GM04504 (cell line): ENCODE data around the gene DMRTC2.

Source experiments
- DNase-seq: peaks from one replicate; pipeline ENCODE4 v3.0.0-alpha.2; 2012; ENCODE audit warnings: low read depth

DMRTC2 gene

DNA sequence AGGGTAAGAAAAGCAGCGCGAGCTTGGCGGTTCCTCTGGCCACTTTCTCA lies at the start of gene DMRTC2:
DMRTC2 (plus strand) TSS at position 42 of the 50 bp plus-strand sequence. CDS start 2,387 bp downstream, outside the sequence.
- DNase-seq: no peak

DNA sequence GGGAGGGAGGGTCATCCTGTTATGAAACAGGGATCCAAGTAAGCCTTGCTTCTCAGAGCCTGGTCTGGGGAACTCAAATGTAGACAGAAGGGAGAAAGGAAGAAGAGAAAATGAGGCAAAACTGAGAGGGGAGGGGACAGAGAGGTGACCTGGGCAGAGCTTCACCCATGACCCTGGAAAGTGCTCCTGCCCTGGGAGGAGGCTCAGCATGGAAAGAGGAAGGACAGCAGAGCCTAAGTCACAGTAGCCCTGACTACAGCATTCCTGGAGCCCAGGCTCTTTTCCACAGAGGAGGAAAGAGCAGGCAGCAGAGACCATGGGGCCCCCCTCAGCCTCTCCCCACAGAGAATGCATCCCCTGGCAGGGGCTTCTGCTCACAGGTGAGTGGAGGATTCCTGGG lies 48.5 kb upstream of the DMRTC2 start, which contains the start of gene CEACAM3:
CEACAM3 (plus strand) TSS at position 226 of the 400 bp plus-strand sequence; CDS start at position 317, 91 bp downstream.
- DNase-seq: no peak

DNA sequence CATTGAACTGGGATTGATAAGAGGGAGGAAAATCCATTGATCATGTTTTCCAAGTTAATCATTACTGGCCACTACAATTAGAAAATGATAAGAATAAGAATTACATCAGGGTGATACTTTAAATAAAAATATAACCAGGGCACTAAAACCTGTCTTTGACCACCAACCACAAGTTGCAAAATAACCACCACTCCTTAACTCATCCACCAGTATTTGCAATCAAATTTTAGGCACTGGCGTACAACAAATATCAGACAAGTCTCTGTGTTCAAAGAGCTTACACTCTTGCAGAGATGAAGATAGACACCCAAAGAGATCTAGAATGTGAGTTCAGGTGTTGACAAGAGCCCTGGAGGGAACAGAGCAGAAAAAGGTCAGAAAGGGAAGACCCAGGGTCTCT lies 47.9 kb upstream of the DMRTC2 start:
- DNase-seq: no peak

DNA sequence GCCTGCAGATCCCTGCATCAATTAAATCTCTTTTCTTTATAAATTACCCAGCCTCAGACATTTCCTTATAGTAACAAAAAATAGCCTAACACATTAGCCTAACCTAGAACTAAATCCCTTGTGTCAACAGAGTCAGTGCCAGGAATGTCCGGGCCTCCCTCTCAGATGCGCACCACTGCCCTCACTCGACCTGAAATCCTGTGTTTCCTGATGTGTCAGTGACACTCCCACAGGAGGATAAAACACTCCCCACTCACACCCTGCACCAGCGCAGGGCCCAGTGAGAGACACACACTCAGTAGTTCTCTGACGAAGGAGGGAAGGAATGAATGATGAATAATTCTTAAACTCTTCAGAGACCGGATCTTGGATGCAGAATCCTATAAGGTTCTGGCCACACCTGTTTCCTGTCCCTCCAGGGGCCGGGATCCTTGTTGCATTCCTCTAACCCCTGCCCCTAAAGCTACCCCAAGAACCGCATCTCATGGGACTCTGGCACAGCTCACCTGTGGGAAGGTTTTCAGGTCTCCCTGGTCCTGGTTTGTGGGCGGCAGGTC lies 45.3 kb upstream of the DMRTC2 start:
- DNase-seq: no peak

DNA sequence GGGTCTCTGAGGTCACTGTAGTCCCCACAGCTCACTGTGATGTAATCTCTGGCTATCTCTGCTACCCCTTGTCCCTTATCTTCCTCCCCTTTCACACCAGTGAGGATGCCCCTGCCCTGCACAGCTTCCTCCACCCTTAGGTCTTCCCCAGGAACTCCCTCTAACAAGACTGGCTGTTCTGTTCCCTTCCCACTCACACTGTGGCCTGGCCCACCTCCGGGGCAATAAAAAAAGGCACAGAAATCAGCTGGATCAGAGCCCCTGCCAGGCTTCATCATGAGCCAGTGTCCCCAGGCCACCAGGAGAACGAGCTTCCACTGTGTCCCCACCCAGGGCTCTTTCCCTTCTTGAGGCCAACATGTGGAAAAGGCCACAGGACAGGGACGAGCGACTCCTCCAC lies 43.8 kb upstream of the DMRTC2 start:
- DNase-seq: no peak

DNA sequence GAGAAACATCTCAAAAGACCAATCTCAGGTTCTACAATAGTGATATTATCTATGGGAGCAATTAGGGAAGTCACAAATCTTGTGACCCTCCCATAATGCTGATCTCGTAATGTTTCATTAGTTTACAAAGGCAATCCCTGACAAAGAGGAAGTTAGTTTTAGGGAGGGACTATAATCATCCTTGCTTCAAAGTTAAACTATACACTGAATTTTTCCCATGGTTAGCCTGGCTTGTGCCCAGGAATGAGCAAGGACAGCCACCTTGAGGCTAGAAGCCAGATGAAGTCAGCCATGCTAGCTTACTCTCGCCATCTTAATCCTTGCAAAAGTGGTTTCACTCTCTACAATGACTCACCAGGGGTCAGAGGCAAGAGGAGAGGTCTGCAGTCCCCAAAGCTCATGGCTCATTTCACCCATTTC lies 43.0 kb upstream of the DMRTC2 start:
- DNase-seq: no peak

DNA sequence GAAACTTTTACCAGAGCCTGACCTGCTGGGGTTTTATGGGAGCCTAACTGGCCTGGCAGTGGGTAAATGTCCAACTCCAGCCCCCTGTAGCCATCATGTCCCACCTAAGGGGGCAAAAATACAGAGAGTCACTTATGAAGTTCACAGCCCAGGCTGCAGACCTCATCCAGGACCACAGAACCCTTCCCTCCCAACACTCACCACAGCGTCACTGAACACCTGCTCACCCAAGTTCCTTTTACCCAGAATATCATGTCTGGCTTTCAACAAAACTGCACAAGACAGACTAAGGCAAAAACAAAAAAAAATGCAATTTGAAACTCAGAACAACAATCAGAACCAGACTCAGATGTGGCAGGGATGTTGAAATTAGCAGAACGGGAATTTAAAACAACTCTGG lies 42.1 kb upstream of the DMRTC2 start:
- no peak for DNase-seq

DNA sequence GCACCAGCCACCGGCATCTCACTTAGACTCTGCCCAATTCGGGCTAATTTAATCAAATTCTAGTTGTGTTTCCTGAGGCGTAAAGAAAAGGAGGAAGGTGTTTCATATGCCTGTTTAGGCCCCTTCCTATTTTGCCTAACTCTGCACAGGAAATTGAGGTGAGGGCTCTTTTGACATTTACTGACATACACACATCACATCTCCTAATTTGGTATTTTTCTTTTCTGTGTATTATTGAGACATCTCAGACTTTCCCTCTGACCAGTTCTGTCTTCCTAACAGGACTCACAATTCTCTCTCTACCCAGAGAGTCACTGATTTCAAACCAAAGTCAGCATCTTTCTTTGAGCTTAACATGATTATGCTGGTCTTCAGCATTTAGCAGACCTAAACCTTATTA lies 40.5 kb upstream of the DMRTC2 start:
- no peak for DNase-seq

DNA sequence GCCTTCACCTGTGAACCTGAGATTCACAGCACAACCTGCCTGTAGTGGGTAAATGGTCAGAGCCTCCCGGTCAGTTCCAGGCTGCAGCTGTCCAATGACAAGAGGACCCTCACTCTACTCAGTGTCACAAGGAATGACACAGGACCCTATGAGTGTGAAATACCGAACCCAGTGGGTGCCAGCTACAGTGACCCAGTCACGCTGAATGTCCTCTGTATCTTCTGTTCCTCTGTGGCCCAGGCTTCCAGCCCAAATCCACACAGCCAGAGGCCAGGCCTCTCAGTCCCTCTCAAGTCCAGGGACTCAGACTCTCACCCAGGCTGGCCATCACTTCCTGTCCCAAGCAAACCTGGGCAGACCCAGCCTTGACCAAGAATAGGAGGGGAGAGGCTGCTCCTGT lies 37.7 kb upstream of the DMRTC2 start:
- no peak for DNase-seq

DNA sequence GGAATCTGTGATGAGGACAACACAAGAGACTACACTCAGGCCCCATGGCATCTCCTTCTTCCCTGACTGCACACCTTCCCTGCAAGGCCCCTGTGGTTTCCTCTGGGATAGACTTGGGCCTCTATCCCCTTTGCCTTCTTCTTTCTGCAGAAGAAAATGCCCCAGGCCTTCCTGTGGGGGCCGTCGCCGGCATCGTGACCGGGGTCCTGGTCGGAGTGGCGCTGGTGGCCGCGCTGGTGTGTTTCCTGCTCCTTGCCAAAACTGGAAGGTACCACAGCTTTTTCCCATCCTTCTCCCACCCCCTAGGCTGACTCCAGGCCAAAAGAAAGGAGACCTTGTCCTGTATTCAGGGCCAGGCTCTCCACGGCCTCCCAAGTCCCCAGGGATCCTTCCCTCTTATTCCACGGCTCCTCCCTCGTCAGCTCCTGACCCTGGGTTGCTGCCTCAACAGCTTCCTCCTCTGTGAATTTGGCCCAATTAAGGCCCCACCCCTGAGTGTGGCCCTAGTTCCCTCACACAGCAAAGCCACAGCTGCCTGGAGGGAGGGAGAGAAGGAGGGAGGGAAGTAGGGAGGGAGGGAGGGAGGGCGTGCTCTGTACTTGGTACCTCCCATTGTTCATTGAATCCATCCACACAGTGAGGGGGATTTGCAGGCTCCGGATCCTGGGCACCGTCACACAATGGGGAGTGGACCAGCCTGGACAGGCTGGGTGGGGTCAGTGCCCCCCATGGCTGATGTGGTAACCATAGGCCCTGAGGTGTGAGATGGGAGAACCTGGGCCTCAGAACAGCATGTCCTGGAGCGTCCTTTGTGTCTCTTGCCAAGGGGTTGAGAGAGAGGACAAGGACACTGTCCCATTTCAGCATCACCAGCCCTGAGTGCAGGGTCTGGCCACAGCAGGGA lies 35.9 kb upstream of the DMRTC2 start:
- DNase-seq: no peak

DNA sequence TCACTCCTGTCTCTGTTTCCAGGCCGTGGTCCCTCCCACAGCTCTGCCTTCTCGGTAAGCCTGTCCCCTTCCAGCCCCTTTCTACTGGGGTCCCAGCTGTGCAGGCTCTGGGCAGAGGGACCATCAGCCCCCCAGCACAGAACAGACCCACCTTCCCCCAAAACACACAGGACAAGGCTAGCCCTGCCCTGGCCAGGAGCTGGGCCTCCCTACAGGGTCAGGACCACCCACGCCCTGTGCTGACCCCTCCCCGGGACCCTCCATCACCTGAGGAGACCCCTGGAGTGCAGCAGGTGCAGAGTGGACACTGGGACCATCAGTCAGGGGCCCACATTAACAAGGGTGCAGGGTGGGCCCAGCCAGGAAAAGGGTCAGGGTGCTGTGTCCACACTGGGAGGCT lies 34.5 kb upstream of the DMRTC2 start:
- no peak for DNase-seq

DNA sequence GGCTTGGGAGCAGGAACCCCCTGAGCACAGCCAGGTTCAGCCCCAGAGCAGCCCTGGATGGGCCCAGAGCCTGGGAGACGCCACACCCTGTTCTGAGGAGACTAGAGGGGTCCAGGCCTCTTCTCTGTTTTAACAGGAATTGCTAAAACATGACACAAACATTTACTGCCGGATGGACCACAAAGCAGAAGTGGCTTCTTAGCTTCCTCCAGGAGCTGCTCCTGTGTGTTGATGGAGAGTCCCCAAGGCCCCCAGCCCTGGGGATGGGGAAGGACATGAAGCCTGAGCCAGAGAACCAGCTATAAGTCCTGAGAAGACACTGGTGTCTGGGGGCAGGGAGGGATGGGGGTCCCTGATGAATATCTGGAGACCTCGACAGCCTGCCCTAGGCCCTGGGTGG lies 33.8 kb upstream of the DMRTC2 start:
- DNase-seq: no peak

DNA sequence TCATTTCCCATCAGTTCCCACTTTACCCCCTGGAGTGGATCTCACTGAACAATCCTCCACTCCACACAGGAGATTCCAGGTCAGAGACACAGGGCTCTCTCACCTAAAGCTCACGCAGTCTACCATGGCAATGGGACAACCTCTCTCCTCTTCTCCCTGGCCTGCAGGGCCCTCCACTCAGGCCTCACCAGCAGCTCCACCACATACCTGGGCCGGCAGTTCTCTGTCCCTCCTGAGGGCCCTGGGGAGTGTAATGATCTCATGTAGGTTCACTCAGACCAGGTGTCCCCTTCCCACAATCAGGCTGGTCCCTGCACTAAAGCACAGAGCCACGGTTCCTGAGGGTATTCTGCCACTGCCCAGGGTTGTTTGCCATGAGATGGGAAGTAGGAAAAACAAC lies 32.9 kb upstream of the DMRTC2 start:
- no peak for DNase-seq

DNA sequence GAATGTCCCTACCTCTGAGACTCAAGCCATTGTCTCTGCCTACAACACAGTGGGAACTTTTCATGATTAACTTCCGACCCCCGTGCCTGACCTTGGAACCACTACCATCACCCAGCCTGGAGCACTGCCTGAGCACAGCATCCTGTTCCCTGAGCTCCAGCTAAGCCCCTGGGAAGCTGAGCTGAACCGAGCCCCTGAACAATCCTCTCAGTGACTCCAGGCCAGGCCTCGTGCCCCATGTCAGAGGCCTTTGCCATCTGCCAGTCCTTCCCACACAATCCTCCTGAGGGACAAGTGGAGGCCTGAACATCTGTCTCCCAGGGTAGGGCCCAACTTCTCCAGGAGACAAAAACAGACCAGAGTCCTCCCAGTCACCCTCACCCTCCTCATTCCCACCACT lies 30.9 kb upstream of the DMRTC2 start:
- no peak for DNase-seq

DNA sequence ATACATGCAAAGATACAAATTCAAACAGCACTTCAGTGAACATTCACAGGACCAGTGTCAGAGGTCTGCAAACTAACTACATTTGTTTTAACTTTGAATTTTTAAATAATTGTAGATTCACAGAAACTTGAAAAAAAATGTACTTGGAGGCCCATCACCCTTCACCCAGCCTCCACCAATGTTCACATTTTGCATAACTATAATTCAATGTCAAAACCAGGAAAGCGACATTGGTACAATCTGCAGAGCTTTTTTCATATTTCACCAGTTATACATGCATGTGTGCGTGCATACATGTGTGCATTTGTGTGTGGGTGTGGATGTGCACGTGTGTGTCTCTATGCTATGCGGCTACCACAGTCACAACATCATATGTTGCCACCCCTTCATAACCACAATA lies 29.5 kb upstream of the DMRTC2 start:
- no peak for DNase-seq

DNA sequence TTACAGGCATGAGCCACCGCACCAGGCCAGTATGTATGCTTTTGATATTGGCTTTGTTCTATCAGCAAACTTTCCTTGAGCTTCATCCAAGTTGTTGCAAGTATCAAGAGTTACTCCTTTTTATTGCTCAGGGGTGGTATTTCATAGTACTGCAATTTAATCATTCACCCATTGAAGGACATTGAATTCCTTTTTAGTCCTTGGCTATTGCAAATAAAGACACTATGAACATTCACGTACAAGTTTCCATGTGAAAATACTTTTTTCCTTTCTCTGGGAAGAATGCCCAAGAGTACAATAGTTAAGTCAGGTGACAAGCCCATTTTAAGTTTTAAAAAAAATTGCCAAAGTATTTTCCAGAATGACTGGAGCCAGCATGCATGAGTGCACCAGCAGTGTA lies 28.1 kb upstream of the DMRTC2 start:
- DNase-seq: no peak

DNA sequence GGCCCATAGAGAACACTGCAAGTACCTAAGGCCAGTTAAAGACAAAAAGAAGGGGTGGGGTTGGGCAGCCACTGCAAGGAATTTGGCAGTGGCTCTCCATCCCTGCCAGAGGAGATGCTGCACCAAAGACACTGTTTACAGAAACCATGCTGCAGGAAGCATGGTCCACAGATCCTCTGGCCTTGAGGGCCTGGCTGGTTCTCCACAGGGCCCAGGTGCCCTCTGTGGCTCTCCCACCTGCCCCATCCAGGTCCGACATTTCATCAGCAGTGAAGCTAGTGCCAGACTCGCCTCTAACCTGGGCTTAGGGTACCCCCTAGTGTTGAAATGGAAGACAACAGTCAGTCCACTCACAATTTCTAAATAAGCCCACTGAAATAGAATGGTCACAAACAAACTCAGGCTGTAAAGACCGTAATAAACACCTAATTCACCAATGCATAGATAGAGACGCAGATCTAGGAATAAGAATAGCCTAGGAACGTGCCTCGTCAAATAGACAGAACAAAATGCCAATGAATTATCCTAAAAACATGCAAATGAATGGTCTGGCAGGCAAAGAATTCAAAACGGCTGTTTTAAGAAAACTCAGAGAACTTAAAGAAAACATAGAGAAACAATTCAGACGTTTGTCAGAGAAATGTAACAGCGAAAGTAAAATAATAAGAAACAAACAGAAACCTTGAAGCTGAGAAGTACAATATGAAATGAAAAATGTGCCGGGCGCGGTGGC lies 23.7 kb upstream of the DMRTC2 start:
- DNase-seq: no peak

DNA sequence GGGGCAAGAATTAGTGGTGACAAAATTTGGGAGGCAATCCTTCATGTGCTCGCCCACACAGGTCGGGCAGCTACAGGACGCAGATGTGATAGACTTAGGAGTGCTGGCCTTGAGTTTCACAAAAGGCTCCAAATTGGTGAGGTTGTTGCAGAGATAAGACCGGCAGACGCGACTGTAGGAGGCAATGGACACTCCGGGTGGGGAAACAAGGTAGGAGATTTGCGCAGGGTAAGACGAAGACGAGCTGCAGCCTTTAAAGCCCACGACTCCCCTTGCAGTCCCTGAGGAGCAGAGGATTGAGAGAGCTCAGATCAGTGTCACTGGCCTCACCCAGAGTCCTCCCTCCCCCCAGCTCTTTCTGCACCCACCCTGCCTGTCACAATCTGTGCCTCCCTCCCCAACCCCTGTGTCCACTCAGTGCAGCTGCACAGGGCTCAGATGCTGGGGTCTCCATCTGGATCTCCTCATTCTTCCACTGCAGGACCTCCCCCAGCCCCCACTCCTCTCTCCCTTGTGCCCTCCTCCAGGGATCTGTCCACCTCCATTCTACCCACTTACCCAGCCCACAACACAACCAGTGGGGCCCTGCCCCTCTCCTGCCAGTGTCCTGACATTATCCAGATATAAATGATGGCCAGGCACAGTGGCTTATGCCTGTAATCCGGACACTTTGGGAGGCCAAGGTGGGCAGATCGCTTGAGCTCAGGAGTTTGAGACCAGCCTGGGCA lies 6.7 kb upstream of the DMRTC2 start:
- no peak for DNase-seq

DNA sequence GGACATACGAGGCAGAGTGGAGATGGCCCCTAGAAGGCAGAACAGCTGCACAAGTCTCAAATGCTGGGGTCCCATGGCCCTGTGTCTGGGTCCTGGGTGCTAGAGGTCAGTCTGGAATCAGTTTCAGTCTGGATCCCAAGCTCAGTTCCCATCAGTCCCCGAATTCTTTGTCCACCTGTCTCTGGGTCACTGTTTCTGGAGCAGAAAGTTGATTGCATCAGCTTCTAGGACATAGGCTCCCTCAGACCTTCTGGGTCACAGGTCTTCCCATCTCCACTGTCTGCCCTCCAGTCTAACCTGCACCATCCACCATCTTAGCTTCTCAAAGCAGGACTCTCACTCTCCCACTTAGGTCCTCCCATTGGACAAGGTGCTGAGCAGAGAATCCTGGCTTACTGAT lies 5.6 kb upstream of the DMRTC2 start:
- DNase-seq: no peak

DNA sequence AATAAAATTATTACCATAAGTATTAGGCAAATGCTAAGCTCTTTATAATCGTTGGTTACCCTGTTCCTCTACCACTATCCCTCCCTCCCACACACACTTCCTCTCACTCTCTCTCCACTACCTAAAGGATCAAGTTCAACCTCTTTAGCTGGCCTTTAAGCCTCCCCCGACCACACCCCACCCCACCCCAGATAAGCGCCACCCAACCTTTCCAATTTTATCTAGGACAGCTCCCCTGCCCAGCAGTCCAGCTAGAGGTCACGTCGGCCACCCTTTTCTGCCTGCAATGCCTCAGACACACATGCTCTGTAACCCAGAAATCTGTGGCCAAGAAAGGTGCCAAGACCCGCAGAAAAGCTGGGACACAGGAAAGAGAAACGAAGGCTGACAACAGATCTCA lies 1.5 kb upstream of the DMRTC2 start:
- no peak for DNase-seq

DNA sequence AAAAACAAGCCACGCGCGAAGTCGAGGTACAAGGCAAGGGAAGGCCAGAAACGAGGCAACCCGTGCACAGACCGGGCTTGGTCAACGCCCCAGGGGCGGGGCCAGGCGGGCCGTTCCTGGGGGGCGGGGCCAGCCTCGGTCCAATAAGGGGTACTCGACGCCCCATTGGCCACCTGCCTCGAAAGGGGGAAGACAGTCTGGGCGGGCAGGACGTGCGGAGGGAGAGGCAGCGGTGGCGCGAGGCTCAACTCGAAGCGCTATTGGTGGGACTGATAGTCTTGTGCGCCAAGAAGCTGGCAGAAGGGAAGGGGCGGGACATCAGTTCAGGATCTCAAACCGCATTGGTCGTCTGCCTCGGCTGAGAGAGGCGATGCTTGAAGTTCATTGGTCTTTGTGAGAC lies 241 bp upstream of the DMRTC2 start, which contains the start of gene LYPD4:
LYPD4 (minus strand) TSS at position 83 of the 400 bp plus-strand sequence. CDS start 5,398 bp downstream, outside the sequence.
- no peak for DNase-seq

DNA sequence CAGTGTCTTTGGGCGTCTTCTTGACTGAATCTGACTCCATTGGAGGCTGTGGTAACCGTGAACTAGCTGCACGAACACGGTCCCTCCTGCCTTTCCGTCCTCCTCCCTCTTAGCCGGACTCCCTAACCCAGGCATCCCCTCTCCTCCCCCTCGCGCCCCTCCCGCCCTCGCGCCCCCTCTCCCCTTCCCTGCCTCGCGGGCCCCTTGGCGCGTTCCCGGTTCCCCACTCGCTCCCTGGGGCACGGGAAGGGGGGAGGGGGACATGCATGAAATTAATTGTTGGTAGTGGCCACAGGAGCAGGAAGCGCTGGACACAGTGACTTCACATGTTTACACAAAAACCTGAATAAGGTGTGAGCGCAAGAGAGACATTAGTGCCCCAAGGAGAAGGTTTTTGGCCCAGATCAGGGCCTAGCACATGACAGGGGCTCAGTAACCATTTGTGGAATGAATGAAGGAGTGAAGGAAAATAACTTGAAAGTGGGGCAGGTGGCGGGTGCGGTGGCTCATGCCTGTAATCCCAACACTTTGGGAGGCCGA lies 279 bp downstream of the DMRTC2 start:
- DNase-seq: no peak
